ENCODE measurements around the gene TBX4. TPM values are rescaled to one million over a fixed set of nuclear protein-coding genes. Genes with fewer than 3 reads are reported as not detected.

The TBX4 gene
- total and polyA plus RNA-seq, 2 of the 13 experiments (the other 11 are each of a cell fraction or from before 2014, with no cell fraction given), result 0.11 to 1.1 TPM

DNA sequence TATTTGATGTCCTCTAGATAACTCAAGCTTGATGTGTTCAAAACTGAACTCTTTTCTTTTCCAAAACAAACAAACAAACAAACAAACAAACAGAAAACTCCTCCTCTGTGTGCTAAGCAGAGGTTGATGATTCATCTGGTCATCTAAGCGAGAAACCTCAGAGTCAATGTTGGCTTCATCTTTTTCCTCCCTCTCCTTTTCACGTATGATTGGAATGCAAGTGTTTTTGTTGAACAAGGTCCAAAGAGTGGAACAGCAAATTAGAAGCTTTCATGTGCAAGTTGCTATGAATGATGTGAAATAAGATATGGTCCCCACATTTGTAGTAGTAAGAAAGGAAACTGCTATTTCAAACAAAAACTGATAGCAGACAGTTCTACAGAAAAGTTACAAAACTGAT, 52.5 kb downstream of the TBX4 start (continued):
- TF ChIP-seq KDM1A (CRISPR knock-in tag; IDR thresholded peaks at IDR 0.05) (peak; percentile 53; the same call in 1 of the 2 replicates), GATAD2A (CRISPR knock-in tag; IDR thresholded peaks at IDR 0.05) (peak; percentile 37; the same call in 1 of the 2 replicates), NCOR1 (IDR thresholded peaks at IDR 0.05; ENCODE audit: borderline replicate concordance, low read length) (no peak), EP300 (IDR thresholded peaks at IDR 0.05; ENCODE audit: low read depth in 2 of 2, low read length in 2 of 2) (0 out of 4 replicates have a peak, but pooled peaks of 1 of the 2 experiments have one; percentile 22), EP300 (CRISPR knock-in tag; IDR thresholded peaks at IDR 0.05; ENCODE audit: borderline replicate concordance) (no peak), CENPX (CRISPR knock-in tag; IDR thresholded peaks at IDR 0.05) (no peak), ZMYM4 (CRISPR knock-in tag; IDR thresholded peaks at IDR 0.05) (no peak), ZNF713 (CRISPR knock-in tag; IDR thresholded peaks at IDR 0.05) (no peak), ZKSCAN8 (CRISPR knock-in tag; IDR thresholded peaks at IDR 0.05; ENCODE audit: borderline replicate concordance) (peak; percentile 32; the same call in 1 of the 2 replicates), LCORL (IDR thresholded peaks at IDR 0.05) (0 out of 2 replicates have a peak, but pooled peaks have one; percentile 30), LCORL (CRISPR knock-in tag; IDR thresholded peaks at IDR 0.05) (no peak; the same call in 1 of the 2 replicates), ZNF264 (CRISPR knock-in tag; IDR thresholded peaks at IDR 0.05) (no peak), ZNF17 (CRISPR knock-in tag; IDR thresholded peaks at IDR 0.05) (no peak), ATRX (CRISPR knock-in tag; IDR thresholded peaks at IDR 0.05; ENCODE audit: borderline replicate concordance) (no peak), SRF (IDR thresholded peaks at IDR 0.05; ENCODE audit: low read depth, low read length) (no peak), FOXP1 (IDR thresholded peaks at IDR 0.05) (no peak), FOXP1 (CRISPR knock-in tag; IDR thresholded peaks at IDR 0.05) (0 out of 2 replicates have a peak, but pooled peaks have one; percentile 39), STAT5B (CRISPR knock-in tag; IDR thresholded peaks at IDR 0.05) (no peak), HNF4A (CRISPR knock-in tag; IDR thresholded peaks at IDR 0.05) (peak; percentile 45; the same call in 1 of the 2 replicates), SATB2 (CRISPR knock-in tag; IDR thresholded peaks at IDR 0.05) (no peak), HOXA3 (CRISPR knock-in tag; IDR thresholded peaks at IDR 0.05) (no peak), RARG (CRISPR knock-in tag; IDR thresholded peaks at IDR 0.05; ENCODE audit: low read depth) (no peak), DPF2 (CRISPR knock-in tag; IDR thresholded peaks at IDR 0.05; ENCODE audit: borderline replicate concordance, low read depth) (0 out of 2 replicates have a peak, but pooled peaks have one; percentile 30)
- TF ChIP-seq, protein P1, sequence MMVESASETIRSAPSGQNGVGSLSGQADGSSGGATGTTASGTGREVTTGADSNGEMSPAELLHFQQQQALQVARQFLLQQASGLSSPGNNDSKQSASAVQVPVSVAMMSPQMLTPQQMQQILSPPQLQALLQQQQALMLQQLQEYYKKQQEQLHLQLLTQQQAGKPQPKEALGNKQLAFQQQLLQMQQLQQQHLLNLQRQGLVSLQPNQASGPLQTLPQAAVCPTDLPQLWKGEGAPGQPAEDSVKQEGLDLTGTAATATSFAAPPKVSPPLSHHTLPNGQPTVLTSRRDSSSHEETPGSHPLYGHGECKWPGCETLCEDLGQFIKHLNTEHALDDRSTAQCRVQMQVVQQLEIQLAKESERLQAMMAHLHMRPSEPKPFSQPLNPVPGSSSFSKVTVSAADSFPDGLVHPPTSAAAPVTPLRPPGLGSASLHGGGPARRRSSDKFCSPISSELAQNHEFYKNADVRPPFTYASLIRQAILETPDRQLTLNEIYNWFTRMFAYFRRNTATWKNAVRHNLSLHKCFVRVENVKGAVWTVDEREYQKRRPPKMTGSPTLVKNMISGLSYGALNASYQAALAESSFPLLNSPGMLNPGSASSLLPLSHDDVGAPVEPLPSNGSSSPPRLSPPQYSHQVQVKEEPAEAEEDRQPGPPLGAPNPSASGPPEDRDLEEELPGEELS (CRISPR knock-in tag; IDR thresholded peaks at IDR 0.05), result peak; percentile 51; the same call in 1 of the 2 replicates
- TF ChIP-seq, protein P2, sequence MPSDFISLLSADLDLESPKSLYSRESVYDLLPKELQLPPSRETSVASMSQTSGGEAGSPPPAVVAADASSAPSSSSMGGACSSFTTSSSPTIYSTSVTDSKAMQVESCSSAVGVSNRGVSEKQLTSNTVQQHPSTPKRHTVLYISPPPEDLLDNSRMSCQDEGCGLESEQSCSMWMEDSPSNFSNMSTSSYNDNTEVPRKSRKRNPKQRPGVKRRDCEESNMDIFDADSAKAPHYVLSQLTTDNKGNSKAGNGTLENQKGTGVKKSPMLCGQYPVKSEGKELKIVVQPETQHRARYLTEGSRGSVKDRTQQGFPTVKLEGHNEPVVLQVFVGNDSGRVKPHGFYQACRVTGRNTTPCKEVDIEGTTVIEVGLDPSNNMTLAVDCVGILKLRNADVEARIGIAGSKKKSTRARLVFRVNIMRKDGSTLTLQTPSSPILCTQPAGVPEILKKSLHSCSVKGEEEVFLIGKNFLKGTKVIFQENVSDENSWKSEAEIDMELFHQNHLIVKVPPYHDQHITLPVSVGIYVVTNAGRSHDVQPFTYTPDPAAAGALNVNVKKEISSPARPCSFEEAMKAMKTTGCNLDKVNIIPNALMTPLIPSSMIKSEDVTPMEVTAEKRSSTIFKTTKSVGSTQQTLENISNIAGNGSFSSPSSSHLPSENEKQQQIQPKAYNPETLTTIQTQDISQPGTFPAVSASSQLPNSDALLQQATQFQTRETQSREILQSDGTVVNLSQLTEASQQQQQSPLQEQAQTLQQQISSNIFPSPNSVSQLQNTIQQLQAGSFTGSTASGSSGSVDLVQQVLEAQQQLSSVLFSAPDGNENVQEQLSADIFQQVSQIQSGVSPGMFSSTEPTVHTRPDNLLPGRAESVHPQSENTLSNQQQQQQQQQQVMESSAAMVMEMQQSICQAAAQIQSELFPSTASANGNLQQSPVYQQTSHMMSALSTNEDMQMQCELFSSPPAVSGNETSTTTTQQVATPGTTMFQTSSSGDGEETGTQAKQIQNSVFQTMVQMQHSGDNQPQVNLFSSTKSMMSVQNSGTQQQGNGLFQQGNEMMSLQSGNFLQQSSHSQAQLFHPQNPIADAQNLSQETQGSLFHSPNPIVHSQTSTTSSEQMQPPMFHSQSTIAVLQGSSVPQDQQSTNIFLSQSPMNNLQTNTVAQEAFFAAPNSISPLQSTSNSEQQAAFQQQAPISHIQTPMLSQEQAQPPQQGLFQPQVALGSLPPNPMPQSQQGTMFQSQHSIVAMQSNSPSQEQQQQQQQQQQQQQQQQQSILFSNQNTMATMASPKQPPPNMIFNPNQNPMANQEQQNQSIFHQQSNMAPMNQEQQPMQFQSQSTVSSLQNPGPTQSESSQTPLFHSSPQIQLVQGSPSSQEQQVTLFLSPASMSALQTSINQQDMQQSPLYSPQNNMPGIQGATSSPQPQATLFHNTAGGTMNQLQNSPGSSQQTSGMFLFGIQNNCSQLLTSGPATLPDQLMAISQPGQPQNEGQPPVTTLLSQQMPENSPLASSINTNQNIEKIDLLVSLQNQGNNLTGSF (CRISPR knock-in tag; IDR thresholded peaks at IDR 0.05), result no peak

All from HepG2 (cell line).